ENCODE measurements around the gene CCDC71L. TPM values are rescaled to one million over a fixed set of nuclear protein-coding genes. Genes with fewer than 3 reads are reported as not detected.

Gene CCDC71L
- polyA plus RNA-seq, 1 donor from 2014 or later: 38.3 TPM

DNA sequence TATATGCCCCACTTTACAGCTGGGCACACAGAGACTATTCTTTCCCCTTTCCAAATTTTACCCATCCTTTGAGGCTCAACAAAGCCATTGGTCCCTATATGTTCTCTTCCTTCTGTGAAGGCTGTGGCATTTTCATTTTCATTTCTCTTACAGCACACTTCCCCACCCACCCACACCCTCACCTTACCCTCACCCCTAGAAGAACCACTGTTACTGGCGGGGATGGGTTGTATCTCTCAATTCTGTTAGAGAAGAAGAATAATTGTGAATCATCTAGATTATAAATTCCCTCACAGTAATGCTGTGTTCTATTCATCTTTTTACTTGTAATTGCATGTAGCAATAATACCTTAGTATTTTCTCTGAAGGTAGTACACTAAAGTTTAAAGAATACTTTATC is 10.2 kb upstream of the CCDC71L start:
- no peak for TF ChIP-seq SMC3 (conservative IDR thresholded peaks at IDR 0.05; ENCODE audit: poor library complexity)
- TF ChIP-seq, protein P1, sequence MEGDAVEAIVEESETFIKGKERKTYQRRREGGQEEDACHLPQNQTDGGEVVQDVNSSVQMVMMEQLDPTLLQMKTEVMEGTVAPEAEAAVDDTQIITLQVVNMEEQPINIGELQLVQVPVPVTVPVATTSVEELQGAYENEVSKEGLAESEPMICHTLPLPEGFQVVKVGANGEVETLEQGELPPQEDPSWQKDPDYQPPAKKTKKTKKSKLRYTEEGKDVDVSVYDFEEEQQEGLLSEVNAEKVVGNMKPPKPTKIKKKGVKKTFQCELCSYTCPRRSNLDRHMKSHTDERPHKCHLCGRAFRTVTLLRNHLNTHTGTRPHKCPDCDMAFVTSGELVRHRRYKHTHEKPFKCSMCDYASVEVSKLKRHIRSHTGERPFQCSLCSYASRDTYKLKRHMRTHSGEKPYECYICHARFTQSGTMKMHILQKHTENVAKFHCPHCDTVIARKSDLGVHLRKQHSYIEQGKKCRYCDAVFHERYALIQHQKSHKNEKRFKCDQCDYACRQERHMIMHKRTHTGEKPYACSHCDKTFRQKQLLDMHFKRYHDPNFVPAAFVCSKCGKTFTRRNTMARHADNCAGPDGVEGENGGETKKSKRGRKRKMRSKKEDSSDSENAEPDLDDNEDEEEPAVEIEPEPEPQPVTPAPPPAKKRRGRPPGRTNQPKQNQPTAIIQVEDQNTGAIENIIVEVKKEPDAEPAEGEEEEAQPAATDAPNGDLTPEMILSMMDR (IDR thresholded peaks at IDR 0.05; ENCODE audit: poor library complexity, severe bottlenecking): no peak
- no peak for TF ChIP-seq MXI1 (conservative IDR thresholded peaks at IDR 0.05; ENCODE audit: poor library complexity, severe bottlenecking)
- TF ChIP-seq TAF1 (IDR thresholded peaks at IDR 0.05; ENCODE audit: low read depth): no peak
- TF ChIP-seq, protein P2, sequence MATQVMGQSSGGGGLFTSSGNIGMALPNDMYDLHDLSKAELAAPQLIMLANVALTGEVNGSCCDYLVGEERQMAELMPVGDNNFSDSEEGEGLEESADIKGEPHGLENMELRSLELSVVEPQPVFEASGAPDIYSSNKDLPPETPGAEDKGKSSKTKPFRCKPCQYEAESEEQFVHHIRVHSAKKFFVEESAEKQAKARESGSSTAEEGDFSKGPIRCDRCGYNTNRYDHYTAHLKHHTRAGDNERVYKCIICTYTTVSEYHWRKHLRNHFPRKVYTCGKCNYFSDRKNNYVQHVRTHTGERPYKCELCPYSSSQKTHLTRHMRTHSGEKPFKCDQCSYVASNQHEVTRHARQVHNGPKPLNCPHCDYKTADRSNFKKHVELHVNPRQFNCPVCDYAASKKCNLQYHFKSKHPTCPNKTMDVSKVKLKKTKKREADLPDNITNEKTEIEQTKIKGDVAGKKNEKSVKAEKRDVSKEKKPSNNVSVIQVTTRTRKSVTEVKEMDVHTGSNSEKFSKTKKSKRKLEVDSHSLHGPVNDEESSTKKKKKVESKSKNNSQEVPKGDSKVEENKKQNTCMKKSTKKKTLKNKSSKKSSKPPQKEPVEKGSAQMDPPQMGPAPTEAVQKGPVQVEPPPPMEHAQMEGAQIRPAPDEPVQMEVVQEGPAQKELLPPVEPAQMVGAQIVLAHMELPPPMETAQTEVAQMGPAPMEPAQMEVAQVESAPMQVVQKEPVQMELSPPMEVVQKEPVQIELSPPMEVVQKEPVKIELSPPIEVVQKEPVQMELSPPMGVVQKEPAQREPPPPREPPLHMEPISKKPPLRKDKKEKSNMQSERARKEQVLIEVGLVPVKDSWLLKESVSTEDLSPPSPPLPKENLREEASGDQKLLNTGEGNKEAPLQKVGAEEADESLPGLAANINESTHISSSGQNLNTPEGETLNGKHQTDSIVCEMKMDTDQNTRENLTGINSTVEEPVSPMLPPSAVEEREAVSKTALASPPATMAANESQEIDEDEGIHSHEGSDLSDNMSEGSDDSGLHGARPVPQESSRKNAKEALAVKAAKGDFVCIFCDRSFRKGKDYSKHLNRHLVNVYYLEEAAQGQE (IDR thresholded peaks at IDR 0.05; ENCODE audit: borderline replicate concordance): no peak
- no peak for TF ChIP-seq EP300 (conservative IDR thresholded peaks at IDR 0.05; ENCODE audit: poor library complexity, severe bottlenecking)
- no peak for TF ChIP-seq EZH2 (IDR thresholded peaks at IDR 0.05; ENCODE audit: borderline replicate concordance, insufficient read depth, low read length, poor library complexity, severe bottlenecking)
- no peak for TF ChIP-seq POLR2AphosphoS5 (IDR thresholded peaks at IDR 0.05)
- H3F3A ChIP-seq (ENCODE audit: insufficient read depth, low read length, poor library complexity, severe bottlenecking): no peaks in the 10 kb centered on the region
- no peaks in the 10 kb centered on the region for H3K27me3 ChIP-seq (ENCODE audit: insufficient read depth, low read depth, low read length)
- no peaks in the 10 kb centered on the region for H3K9me2 ChIP-seq (ENCODE audit: insufficient read depth, low read length)
- no peaks in the 10 kb centered on the region for H4K20me1 ChIP-seq (ENCODE audit: insufficient read depth)
- H3K36me3 ChIP-seq (ENCODE audit: insufficient read depth, low read length): no peaks in the 10 kb centered on the region
- no peaks in the 10 kb centered on the region for H3K9me3 ChIP-seq (ENCODE audit: low read length)
- H2AFZ ChIP-seq (ENCODE audit: low read depth, low read length): no peak overlapping the region
- no peaks in the 10 kb centered on the region for H3K79me2 ChIP-seq (replicated peaks; ENCODE audit: insufficient read depth, low read length)
- H3K4me3 ChIP-seq (ENCODE audit: low read length): no peak overlapping the region
- no peak overlapping the region for H3K27ac ChIP-seq (ENCODE audit: low read length)
- no peak overlapping the region for H3K4me2 ChIP-seq (ENCODE audit: low read length)
- no peak overlapping the region for H3K9ac ChIP-seq (ENCODE audit: low read length)

DNA sequence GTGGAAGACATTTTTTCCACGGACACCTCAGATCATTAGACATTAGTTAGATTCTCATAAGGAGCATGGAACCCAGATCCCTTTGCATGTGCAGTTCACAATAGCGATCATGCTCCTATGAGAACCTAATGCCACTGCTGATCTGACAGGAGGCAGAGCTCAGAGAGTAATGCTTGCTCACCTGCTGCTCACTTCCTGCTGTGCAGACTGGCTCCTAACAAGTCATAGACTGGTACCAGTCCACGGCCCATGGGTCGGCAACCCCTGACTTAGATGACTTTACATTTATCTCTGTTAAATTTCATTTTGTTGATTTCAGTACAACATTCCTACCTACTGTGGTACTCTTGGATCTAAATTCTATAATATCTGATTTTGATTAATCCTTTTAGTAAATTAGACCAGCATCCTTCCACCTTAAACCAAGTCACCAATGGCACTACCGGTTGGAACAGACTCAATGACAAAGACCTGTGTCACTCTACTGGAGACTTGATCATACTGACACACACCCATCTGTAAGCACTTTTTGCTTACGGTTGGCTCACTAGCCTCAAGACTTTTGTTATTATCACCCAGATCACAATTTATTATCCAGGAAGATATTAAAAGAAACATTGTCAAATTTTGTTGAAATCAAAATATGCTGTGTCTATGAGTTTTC is 8.0 kb upstream of the CCDC71L start:
- Histone ChIP-seq H3K27ac (ENCODE audit: low read length) (no peak overlapping the region), H3K27me3 (ENCODE audit: insufficient read depth, low read depth, low read length) (no peaks in the 10 kb centered on the region), H3K79me2 (replicated peaks; ENCODE audit: insufficient read depth, low read length) (no peaks in the 10 kb centered on the region), H3K4me2 (ENCODE audit: low read length) (no peak overlapping the region), H2AFZ (ENCODE audit: low read depth, low read length) (no peak overlapping the region), H3F3A (ENCODE audit: insufficient read depth, low read length, poor library complexity, severe bottlenecking) (no peaks in the 10 kb centered on the region), H3K36me3 (ENCODE audit: insufficient read depth, low read length) (no peaks in the 10 kb centered on the region), H3K9me2 (ENCODE audit: insufficient read depth, low read length) (no peaks in the 10 kb centered on the region), H4K20me1 (ENCODE audit: insufficient read depth) (no peaks in the 10 kb centered on the region), H3K9me3 (ENCODE audit: low read length) (no peaks in the 10 kb centered on the region), H3K4me3 (ENCODE audit: low read length) (no peak overlapping the region), H3K9ac (ENCODE audit: low read length) (no peak overlapping the region)
- TF ChIP-seq EZH2 (IDR thresholded peaks at IDR 0.05; ENCODE audit: borderline replicate concordance, insufficient read depth, low read length, poor library complexity, severe bottlenecking) (no peak), MXI1 (conservative IDR thresholded peaks at IDR 0.05; ENCODE audit: poor library complexity, severe bottlenecking) (no peak), SMC3 (conservative IDR thresholded peaks at IDR 0.05; ENCODE audit: poor library complexity) (no peak), RAD21 (conservative IDR thresholded peaks at IDR 0.05) (no peak), EP300 (conservative IDR thresholded peaks at IDR 0.05; ENCODE audit: poor library complexity, severe bottlenecking) (no peak), TAF1 (IDR thresholded peaks at IDR 0.05; ENCODE audit: low read depth) (no peak), POLR2AphosphoS5 (IDR thresholded peaks at IDR 0.05) (no peak)
- TF ChIP-seq, protein P2 (IDR thresholded peaks at IDR 0.05; ENCODE audit: borderline replicate concordance): no peak
- TF ChIP-seq, protein P1 (IDR thresholded peaks at IDR 0.05; ENCODE audit: poor library complexity, severe bottlenecking): no peak
